D721Med (cell line): ENCODE measurements around the gene SH3BP2.
A peak's percentile ranks its signal among the peaks of the same experiment; 100 is the strongest.

Experiments
- DNase-seq: peaks from one replicate; pipeline ENCODE4 v3.0.0; 2011; ENCODE audit warnings: low spot score; ENCODE audit not compliant: insufficient read length
- FAIRE-seq: peaks from 2 replicates; lab custom pipeline; 2011; peaks lifted over from hg19 to GRCh38; lab: Jason Lieb, UNC
- CTCF ChIP-seq: IDR thresholded peaks from 2 replicates; pipeline ENCODE4 v1.5.1; 2012; ENCODE audit warnings: mild to moderate bottlenecking, control low read depth; ENCODE audit not compliant: insufficient read depth; ENCODE audit errors: missing control alignments

SH3BP2 gene

DNA sequence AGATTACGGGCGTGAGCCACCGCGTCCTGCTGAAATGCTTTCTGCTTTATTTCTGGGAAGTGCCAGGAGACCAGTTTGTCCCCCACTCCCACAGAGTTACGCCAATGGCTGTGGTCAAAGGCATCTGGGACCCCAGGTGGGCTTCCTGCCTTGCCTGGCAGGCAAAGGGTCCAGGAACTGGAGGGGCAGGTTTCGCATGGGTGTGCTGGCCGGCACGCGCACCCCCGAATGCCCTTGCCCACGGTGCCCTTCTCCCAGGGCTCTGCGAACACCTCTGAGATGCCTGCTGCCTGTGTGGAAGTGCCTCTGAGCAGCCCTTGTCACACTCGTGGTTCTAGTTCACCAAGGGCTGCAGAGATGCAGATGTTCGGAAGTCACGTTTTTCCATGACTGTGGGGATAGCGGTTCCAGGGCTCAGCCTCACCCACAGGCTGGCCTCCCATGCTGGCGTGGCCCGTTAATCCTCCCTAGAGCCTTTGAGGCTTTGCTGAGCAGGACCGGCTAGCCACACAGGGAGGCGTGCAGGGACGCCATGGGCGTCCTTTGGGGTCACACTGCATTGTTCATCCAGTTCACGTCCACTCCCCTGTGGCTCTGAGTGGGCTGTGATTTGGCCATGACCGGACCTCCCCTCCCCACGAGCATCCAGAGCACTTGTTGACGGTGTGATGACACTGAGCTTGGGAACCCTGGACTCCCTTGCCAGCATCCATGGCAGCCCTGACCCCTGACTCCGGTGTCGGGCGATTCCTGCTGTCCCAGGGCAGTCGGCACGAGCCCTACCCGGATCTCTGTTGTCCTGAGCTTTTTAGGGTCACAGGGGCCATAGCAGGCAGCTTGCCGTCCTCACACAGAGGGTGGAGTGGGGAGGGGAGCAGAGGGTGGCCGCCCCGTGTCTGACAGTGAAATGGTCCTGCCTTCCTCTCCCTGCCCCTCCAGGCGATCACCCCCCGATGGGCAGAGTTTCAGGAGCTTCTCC, 38.0 kb downstream of the SH3BP2 start:
- FAIRE-seq = no peak
- TF ChIP-seq CTCF = no peak

DNA sequence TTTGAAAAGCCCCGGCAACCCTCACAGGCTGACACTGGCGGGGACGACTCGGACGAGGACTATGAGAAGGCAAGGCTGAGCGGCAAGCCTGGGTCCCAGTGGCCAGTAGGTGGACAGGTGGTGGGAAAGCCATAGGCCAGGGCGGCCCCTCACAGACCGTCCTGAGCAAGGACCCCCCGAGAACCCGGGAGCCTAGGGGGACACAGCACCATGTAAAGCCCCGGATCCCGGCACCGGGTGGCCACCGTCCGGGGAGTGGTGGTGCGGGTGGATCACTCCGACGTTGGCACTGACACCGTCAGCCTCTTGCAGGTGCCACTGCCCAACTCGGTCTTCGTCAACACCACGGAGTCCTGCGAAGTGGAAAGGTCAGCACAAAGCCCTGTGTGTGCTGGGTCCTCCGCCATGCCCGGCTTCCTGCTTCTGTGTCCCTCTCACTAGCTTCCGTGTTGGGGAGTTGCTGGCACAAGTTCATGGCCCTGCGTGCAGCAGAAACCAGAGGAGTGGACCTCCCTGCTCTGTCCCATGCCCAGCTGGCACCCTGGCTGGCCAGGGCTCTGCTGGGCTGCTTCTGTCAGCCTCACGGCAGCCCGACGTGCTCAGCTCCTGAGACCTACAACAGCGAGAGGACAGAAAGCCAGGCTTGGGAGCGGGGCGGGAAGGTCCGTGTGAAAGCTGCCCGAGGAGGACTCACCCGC, 38.9 kb downstream of the SH3BP2 start:
- TF ChIP-seq CTCF = no peak
- FAIRE-seq (no peak), DNase-seq (peak; percentile 21)

More for the DNA sequence above, 38.0 kb downstream of the SH3BP2 start:
- DNase-seq = peak; percentile 9

- TF ChIP-seq CTCF = no peak
- peak; percentile 15 for DNase-seq
- no peak for FAIRE-seq
These were observed 39.6 kb downstream of the SH3BP2 start for GRCh38 chr4:2832309-2832980.

GRCh38 chr4:2832981-2833670, 40.2 kb downstream of the SH3BP2 start:
- no peak for TF ChIP-seq CTCF
- DNase-seq (no peak), FAIRE-seq (no peak)

- no peak for TF ChIP-seq CTCF
- DNase-seq (no peak), FAIRE-seq (no peak)
These were observed 40.8 kb downstream of the SH3BP2 start for GRCh38 chr4:2833671-2834000.

DNA sequence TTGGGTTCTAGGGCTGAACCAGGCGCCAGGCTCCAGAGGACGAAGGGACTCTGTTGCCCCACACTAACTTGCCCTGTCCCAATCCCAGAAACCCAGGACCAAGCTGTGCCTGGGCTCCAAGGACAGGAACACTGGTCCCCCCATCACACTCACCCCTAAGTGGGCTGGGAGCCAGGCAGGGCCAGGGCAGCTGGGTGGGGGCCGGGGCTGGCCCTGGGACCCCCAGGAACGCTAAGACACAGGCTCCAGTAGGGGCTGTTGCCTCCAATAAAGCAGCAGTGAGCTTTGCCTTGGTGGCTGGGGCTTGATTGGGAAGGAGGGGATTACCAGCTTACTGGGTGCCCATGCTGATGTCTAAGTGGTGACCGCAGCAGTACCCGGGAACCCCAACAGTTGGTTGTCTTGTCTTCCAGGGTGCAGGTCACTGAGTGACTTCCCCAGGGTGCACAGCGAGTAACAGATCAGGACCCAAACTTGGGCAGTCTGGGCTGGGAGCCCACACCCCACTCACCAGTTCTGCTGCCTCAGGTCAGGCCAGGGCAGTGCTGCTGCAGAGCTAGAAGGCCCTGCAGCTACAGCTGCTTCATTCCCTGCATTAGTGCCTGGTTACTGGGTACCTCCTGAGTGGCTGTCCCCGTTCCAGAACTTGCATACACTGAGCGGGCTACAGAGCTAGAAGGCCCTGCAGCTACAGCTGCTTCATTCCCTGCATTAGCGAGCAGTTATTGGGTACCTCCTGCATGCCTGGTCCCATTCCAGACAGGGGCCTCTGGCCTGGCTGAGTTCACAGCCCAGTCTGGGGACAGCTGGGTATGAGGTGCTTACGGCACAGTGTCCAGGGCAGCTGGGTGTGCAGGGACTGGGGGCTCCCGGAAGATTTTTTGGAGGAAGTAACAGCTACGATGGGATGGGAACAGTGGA, 41.4 kb downstream of the SH3BP2 start:
- DNase-seq = no peak
- FAIRE-seq = no peak
- TF ChIP-seq CTCF = no peak
